ENCODE measurements around the gene PTPRJ.

The PTPRJ gene

DNA sequence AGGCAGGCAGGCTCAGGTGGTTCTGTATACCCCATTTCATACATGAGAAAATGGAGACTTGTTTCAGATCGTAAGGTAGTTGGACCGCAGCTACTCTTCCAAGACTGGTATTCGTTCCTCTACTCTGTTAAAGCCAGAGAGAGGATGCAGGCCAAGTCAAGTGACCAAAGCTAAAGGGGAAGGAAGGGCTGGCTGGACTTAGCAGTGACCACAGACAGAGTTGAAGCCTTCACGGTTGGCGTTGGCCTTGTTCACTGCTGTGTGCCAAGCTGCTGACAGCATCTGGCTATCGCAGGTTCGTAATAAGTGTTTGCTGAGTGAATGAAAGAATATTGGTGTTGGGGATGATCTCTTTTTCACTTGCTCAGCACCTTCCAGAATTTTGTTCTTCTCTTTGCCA is 64.2 kb downstream of the PTPRJ start:
- no peak for DNase-seq (ENCODE audit: low read depth, low spot score)
- no peak for TF ChIP-seq CTCF (IDR thresholded peaks at IDR 0.05; ENCODE audit: low read depth, low read length)
- no peak overlapping the region for H3K4me3 ChIP-seq (ENCODE audit: low read depth, low read length)
- in situ Hi-C loops (cut with HindIII; ENCODE audit: low sequenced_read_pairs): no loop called here

DNA sequence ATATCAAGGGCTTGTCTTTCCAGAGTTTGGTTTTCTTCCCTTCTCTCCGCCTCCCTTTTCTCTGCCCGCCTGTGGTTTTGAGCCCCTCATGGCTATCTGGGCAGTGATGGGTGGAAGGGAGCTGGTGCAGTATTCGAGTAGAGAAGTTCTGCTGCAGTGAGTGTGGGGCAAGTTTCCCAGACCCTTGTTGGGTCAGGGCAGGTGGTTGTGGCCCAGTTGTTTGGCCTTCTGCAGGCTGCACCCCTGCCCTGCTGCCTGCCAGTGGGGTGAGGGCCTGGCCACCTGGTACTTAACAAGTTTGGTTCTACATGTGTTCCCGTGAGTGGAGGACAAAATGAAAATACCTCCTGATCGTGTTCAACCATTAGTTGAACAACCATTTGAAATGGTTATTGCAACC is 65.2 kb downstream of the PTPRJ start:
- H3K4me3 ChIP-seq (ENCODE audit: low read depth, low read length): no peak overlapping the region
- in situ Hi-C loops (cut with HindIII; ENCODE audit: low sequenced_read_pairs): no loop called here
- TF ChIP-seq CTCF (IDR thresholded peaks at IDR 0.05; ENCODE audit: low read depth, low read length): no peak
- no peak for DNase-seq (ENCODE audit: low read depth, low spot score)

DNA sequence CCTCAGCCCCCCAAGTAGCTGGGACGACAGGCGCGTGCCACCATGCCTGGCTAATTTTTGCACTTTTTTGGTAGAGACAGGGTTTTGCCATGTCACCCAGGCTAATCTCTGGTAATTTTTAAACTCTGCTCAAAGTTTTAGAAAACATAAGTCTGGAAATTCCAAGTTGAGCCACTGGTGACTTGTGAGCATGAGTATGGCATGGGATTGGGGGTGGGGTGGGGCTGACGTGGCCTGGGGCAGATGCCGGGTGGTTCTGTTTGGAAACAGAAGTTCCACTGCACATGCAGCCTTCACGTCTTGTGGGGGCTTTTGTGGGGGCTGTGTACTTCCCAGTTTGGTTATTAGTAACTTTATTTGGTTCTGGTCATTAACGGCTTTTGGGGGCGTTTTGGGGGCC is 67.3 kb downstream of the PTPRJ start:
- in situ Hi-C loops (cut with HindIII; ENCODE audit: low sequenced_read_pairs): no loop called here

GRCh38 chr11:48049036-48049435 is 68.7 kb downstream of the PTPRJ start:
- DNase-seq (ENCODE audit: low read depth, low spot score): no peak
- H3K4me3 ChIP-seq (ENCODE audit: low read depth, low read length): no peak overlapping the region
- no peak for TF ChIP-seq CTCF (IDR thresholded peaks at IDR 0.05; ENCODE audit: low read depth, low read length)
- in situ Hi-C loops (cut with HindIII; ENCODE audit: low sequenced_read_pairs): no loop called here

More for the DNA sequence above, 67.3 kb downstream of the PTPRJ start:
- H3K4me3 ChIP-seq (ENCODE audit: low read depth, low read length): no peak overlapping the region
- DNase-seq (ENCODE audit: low read depth, low spot score): no peak
- no peak for TF ChIP-seq CTCF (IDR thresholded peaks at IDR 0.05; ENCODE audit: low read depth, low read length)

DNA sequence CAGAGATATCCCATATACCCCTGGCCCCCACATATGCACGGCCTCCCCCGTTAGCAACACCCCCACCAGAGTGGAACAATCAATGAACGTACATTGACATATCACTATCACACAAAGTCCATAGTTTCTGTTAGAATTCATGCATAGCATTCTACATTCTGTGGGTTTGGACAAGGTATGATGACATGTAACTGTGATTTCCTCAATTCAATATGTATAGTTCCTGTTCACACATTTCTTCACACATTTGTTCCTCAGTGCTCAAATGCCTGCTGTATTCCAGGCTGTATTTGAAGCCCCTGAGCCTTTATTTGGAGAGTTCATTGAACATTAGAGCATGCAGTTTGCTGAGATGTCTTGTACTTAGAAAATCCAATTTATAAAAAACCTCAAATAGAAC is 69.9 kb downstream of the PTPRJ start:
- no peak overlapping the region for H3K4me3 ChIP-seq (ENCODE audit: low read depth, low read length)
- no peak for DNase-seq (ENCODE audit: low read depth, low spot score)
- in situ Hi-C loops (cut with HindIII; ENCODE audit: low sequenced_read_pairs): no loop called here
- TF ChIP-seq CTCF (IDR thresholded peaks at IDR 0.05; ENCODE audit: low read depth, low read length): no peak

GRCh38 chr11:48051217-48051830 is 71.0 kb downstream of the PTPRJ start:
- in situ Hi-C loops (cut with HindIII; ENCODE audit: low sequenced_read_pairs): no loop called here
- no peak for DNase-seq (ENCODE audit: low read depth, low spot score)
- no peak overlapping the region for H3K4me3 ChIP-seq (ENCODE audit: low read depth, low read length)
- TF ChIP-seq CTCF (IDR thresholded peaks at IDR 0.05; ENCODE audit: low read depth, low read length): no peak

All from astrocyte of the spinal cord (primary cell).